ENCODE data around the gene ZNF17. TPM values are rescaled to one million over a fixed set of nuclear protein-coding genes. Genes with fewer than 3 reads are reported as not detected.

ZNF17 gene
- total and polyA plus RNA-seq, 8 donors, result 8.9 to 17.6 (median 14.6) TPM

GRCh38 chr19:57441979-57442752, 31.2 kb downstream of the ZNF17 start:
- intact Hi-C loops (cut with DNase I), result no loop called here

DNA sequence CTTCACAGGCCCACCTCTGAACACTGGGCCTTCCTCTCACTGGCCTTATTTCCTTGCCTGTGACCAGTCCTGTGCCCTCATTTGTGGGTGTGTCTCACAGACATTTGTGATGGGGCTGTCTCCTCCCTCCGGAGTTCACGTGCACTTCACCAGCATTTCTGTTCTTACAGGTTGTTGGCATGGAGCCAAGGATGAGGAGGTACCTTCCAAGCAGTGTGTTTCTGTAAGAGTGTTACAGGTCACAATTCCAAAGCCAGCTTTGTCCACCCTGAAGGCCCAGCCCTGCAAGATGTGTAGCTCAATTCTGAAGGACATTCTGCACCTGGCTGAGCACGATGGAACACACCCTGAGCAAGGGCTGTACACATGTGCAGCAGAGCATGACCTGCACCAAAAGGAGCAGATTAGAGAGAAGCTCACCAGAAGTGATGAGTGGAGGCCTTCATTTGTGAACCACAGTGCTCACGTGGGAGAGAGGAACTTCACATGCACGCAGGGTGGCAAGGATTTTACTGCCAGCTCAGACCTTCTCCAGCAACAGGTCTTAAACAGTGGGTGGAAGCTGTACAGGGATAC, 32.2 kb downstream of the ZNF17 start:
- no peaks in the 10 kb centered on the region for H3K4me1 ChIP-seq
- H3K9me3 ChIP-seq, result peaks cover 0 to 80% of the 10 kb centered on the region in 2 donors
- no peaks in the 10 kb centered on the region for H3K27me3 ChIP-seq
- H3K36me3 ChIP-seq, result peaks cover 0 to 57% of the 10 kb centered on the region in 2 donors
- TF ChIP-seq, protein P1, sequence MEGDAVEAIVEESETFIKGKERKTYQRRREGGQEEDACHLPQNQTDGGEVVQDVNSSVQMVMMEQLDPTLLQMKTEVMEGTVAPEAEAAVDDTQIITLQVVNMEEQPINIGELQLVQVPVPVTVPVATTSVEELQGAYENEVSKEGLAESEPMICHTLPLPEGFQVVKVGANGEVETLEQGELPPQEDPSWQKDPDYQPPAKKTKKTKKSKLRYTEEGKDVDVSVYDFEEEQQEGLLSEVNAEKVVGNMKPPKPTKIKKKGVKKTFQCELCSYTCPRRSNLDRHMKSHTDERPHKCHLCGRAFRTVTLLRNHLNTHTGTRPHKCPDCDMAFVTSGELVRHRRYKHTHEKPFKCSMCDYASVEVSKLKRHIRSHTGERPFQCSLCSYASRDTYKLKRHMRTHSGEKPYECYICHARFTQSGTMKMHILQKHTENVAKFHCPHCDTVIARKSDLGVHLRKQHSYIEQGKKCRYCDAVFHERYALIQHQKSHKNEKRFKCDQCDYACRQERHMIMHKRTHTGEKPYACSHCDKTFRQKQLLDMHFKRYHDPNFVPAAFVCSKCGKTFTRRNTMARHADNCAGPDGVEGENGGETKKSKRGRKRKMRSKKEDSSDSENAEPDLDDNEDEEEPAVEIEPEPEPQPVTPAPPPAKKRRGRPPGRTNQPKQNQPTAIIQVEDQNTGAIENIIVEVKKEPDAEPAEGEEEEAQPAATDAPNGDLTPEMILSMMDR (IDR thresholded peaks at IDR 0.05), result no peak
- no peak overlapping the region for H3K27ac ChIP-seq
- DNase-seq (no peak), ATAC-seq (no peak)
- no peak overlapping the region for H3K4me3 ChIP-seq
- intact Hi-C loops (cut with DNase I), result no loop called here

More at GRCh38 chr19:57441979-57442752, 31.2 kb downstream of the ZNF17 start:
- Histone ChIP-seq H3K4me3 (no peak overlapping the region), H3K4me1 (no peaks in the 10 kb centered on the region), H3K27me3 (no peaks in the 10 kb centered on the region), H3K9me3 (peaks cover 0 to 71% of the 10 kb centered on the region in 2 donors), H3K36me3 (peaks cover 0 to 60% of the 10 kb centered on the region in 2 donors), H3K27ac (no peak overlapping the region)
- no peak for DNase-seq
- no peak for ATAC-seq
- TF ChIP-seq, protein P1 (IDR thresholded peaks at IDR 0.05), result no peak

GRCh38 chr19:57452307-57452706, 41.3 kb downstream of the ZNF17 start:
- H3K27me3 ChIP-seq, result no peaks in the 10 kb centered on the region
- ATAC-seq, result no peak
- H3K36me3 ChIP-seq, result no peaks in the 10 kb centered on the region
- no peak overlapping the region for H3K27ac ChIP-seq
- TF ChIP-seq, protein P1 (IDR thresholded peaks at IDR 0.05), result no peak
- no peaks in the 10 kb centered on the region for H3K4me1 ChIP-seq
- no peak for DNase-seq
- no peak overlapping the region for H3K4me3 ChIP-seq
- peaks cover 0 to 91% of the 10 kb centered on the region in 2 donors for H3K9me3 ChIP-seq
- intact Hi-C loops (cut with DNase I), result no loop called here

- H3K27me3 ChIP-seq, result no peaks in the 10 kb centered on the region
- DNase-seq (no peak), ATAC-seq (peak; percentile 46)
- H3K4me3 ChIP-seq, result no peak overlapping the region
- H3K27ac ChIP-seq, result no peak overlapping the region
- peaks cover 0 to 28% of the 10 kb centered on the region in 2 donors for H3K36me3 ChIP-seq
- TF ChIP-seq, protein P1 (IDR thresholded peaks at IDR 0.05), result no peak
- H3K9me3 ChIP-seq, result peaks cover 9 to 99% of the 10 kb centered on the region in 2 donors
- H3K4me1 ChIP-seq, result no peaks in the 10 kb centered on the region
- intact Hi-C loops (cut with DNase I), result no loop called here
Measured at GRCh38 chr19:57465680-57466381, 54.9 kb downstream of the ZNF17 start.

- H3K4me3 ChIP-seq, result no peak overlapping the region
- TF ChIP-seq, protein P1 (IDR thresholded peaks at IDR 0.05), result no peak
- DNase-seq, result no peak
- H3K27me3 ChIP-seq, result no peaks in the 10 kb centered on the region
- peaks cover 9 to 99% of the 10 kb centered on the region in 2 donors for H3K9me3 ChIP-seq
- intact Hi-C loops (cut with DNase I), result no loop called here
- H3K27ac ChIP-seq, result no peak overlapping the region
- no peak for ATAC-seq
- no peaks in the 10 kb centered on the region for H3K4me1 ChIP-seq
- H3K36me3 ChIP-seq, result peaks cover 0 to 34% of the 10 kb centered on the region in 2 donors
Measured at GRCh38 chr19:57466489-57466888, 55.5 kb downstream of the ZNF17 start.

Data from left lung (tissue), 10 donors.